GM19025 (cell line): ENCODE results near the gene OXTR.

ENCODE experiments used
- ATAC-seq: cut with Tn5 transposase; IDR thresholded peaks from one replicate; pipeline ENCODE4 v1.9.1; 2021; ENCODE audit warnings: mild to moderate bottlenecking, low read depth, moderate library complexity; ENCODE audit not compliant: unreplicated experiment

OXTR gene

GRCh38 chr3:8769088-8769822 lies at the start of gene OXTR:
OXTR (minus strand) TSS chr3:8769613; CDS start chr3:8768187, 1,426 bp downstream.
- peak; percentile 54 for ATAC-seq

GRCh38 chr3:8817486-8817885 lies 48.1 kb upstream of the OXTR start:
- ATAC-seq = no peak

- no peak for ATAC-seq
These were observed 46.7 kb upstream of the OXTR start for GRCh38 chr3:8816106-8816505.

- no peak for ATAC-seq
These were observed 44.0 kb upstream of the OXTR start for GRCh38 chr3:8813411-8813810.

- ATAC-seq = no peak
These were observed 41.1 kb upstream of the OXTR start for GRCh38 chr3:8810561-8810960.

GRCh38 chr3:8805774-8806173 lies 36.4 kb upstream of the OXTR start:
- no peak for ATAC-seq

- no peak for ATAC-seq
These were observed 32.8 kb upstream of the OXTR start for GRCh38 chr3:8802256-8802655.

GRCh38 chr3:8800016-8800415 lies 30.6 kb upstream of the OXTR start:
- no peak for ATAC-seq

GRCh38 chr3:8794247-8794646 lies 24.8 kb upstream of the OXTR start:
- ATAC-seq = no peak

- no peak for ATAC-seq
These were observed 23.8 kb upstream of the OXTR start for GRCh38 chr3:8793242-8793641.

GRCh38 chr3:8790529-8790928 lies 21.1 kb upstream of the OXTR start:
- ATAC-seq = no peak

- no peak for ATAC-seq
These were observed 15.4 kb upstream of the OXTR start for GRCh38 chr3:8784676-8785435.

- ATAC-seq = no peak
These were observed 10.9 kb upstream of the OXTR start for GRCh38 chr3:8780279-8780678.

- ATAC-seq = no peak
These were observed 9.1 kb upstream of the OXTR start for GRCh38 chr3:8778475-8778874.

- ATAC-seq = no peak
These were observed 8.5 kb upstream of the OXTR start for GRCh38 chr3:8777978-8778267.

GRCh38 chr3:8777201-8777977 lies 8.0 kb upstream of the OXTR start:
- ATAC-seq = no peak

- no peak for ATAC-seq
These were observed 7.0 kb upstream of the OXTR start for GRCh38 chr3:8776406-8776805.

- ATAC-seq = no peak
These were observed 6.2 kb upstream of the OXTR start for GRCh38 chr3:8775602-8776001.

GRCh38 chr3:8775181-8775580 lies 5.8 kb upstream of the OXTR start:
- no peak for ATAC-seq

- no peak for ATAC-seq
These were observed 4.6 kb upstream of the OXTR start for GRCh38 chr3:8773941-8774542.
